Fibroblast of mammary gland (primary cell): ENCODE measurements around the gene SIGLEC10.
A peak's percentile ranks its signal among the peaks of the same experiment; 100 is the strongest.
"Not testable (repeated sequence)": the region's sequence is repeated elsewhere in the genome, so short reads cannot be mapped to it uniquely, and the experiment has no call there.

Experiments
- DNase-seq: peaks from one replicate; pipeline ENCODE4 v3.0.0-alpha.2; 2010; ENCODE audit warnings: low read depth
- H3K4me3 ChIP-seq: 2 replicates; pipeline ENCODE4 v1.5.1; 2011; ENCODE audit warnings: low read depth, mild to moderate bottlenecking, low read length, moderate library complexity; ENCODE audit not compliant: control insufficient read depth
- TF ChIP-seq, protein P1 (sequence below): conservative IDR thresholded peaks from 2 replicates; pipeline ENCODE4 v1.5.1; 2011; ENCODE audit warnings: low read depth, low read length, inconsistent platforms; ENCODE audit not compliant: control insufficient read depth, insufficient read depth

SIGLEC10 gene

DNA sequence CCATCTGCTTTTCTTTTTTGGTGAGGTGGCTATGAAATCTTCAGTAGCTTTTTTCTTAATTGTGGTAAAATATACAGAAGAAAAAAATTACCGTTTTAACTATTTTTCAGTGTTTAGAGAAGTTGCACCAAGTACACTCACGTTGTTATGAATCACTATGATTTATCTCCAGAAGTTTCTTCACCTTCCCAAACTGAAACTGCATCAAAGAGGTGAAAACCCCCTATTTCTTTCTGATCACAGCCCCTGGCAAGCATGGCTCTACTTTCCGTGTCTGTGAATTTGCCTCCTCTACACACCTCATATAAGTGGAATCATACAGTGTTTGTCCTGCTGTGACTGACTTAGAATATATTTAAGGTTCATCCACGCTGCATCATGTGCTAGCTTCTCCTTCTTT lies 15.6 kb upstream of the SIGLEC10 start:
- H3K4me3 ChIP-seq = no peak overlapping the region
- no peak for DNase-seq
- TF ChIP-seq, protein P1, sequence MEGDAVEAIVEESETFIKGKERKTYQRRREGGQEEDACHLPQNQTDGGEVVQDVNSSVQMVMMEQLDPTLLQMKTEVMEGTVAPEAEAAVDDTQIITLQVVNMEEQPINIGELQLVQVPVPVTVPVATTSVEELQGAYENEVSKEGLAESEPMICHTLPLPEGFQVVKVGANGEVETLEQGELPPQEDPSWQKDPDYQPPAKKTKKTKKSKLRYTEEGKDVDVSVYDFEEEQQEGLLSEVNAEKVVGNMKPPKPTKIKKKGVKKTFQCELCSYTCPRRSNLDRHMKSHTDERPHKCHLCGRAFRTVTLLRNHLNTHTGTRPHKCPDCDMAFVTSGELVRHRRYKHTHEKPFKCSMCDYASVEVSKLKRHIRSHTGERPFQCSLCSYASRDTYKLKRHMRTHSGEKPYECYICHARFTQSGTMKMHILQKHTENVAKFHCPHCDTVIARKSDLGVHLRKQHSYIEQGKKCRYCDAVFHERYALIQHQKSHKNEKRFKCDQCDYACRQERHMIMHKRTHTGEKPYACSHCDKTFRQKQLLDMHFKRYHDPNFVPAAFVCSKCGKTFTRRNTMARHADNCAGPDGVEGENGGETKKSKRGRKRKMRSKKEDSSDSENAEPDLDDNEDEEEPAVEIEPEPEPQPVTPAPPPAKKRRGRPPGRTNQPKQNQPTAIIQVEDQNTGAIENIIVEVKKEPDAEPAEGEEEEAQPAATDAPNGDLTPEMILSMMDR = no peak

DNA sequence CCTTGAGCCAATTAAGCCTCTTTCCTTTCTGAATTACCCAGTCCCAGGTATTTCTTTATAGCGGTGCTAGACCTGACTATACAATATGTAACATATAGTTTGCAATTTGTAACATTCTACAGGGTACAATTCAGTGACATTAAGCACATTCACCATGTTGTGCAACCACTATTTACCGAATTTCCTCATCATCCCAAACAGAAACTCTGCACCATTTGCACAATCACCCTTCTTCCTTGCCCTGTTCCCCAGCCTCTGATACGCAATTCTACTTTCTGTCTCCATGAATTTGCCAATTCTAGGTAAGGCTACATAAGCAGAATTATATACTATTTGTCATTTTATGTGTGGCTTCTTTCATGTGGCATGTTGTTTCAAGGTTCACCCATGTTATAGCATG lies 13.7 kb upstream of the SIGLEC10 start:
- TF ChIP-seq, protein P1 = no peak
- DNase-seq = no peak
- H3K4me3 ChIP-seq = no peak overlapping the region

DNA sequence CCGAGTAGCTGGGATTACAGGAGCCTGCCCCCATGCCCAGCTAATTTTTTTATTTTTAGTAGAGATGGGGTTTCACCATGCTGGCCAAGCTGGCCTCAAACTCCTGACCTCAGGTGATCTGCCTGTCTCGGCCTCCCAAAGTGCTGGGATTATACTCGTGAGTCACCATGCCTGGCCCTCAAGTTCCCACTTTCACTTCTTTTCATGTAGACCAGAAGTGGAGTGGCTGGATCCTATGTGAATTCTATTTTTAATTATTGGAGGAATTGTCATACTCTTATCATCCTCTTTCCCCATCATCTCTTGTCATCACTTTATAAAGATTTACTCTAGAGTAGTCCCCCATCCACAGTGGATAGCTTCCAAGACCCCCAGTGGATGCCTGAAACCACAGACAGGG lies 12.8 kb upstream of the SIGLEC10 start:
- H3K4me3 ChIP-seq = no peak overlapping the region
- DNase-seq = no peak
- TF ChIP-seq, protein P1 = no peak

DNA sequence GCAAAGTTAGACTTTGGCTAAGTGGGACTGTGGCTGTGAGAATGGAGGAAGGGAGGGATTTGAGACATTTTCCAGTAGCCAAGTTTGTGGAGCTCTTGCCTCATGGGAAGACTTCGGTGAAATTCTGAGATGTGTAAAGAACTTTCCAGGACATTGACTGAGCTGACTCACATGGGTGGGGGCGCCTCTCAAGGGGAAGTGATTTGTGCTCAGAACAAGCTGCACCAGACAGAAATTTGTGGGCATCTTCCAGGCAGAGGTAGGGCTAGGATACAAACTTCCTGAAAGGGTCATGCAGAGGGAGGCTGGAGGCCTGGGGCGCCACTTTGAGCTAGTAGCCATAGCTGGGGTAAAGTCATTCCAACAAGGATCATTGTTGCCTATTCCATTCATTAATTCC lies 9.8 kb upstream of the SIGLEC10 start:
- TF ChIP-seq, protein P1 = no peak
- no peak overlapping the region for H3K4me3 ChIP-seq
- no peak for DNase-seq

DNA sequence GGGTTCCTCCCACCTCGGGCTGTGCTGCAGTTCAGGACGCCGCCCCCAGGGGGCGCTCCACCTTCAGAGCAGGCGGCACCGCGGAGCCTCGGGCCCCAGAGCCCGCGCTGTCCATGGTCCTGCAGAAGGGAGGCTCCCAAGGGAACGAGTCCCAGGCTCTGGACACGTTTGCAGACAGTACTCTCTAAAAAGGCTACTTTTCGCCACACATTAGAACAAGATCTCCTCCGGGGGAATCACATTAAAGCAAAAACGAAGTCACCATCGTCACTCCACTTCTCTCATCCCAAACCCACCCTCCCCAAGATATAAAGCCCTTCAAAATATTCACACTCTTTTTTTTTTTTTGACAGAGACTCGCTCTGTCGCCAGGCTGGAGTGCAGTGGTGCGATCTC lies 4.6 kb upstream of the SIGLEC10 start:
- DNase-seq = peak; percentile 60
- no peak overlapping the region for H3K4me3 ChIP-seq
- TF ChIP-seq, protein P1 = peak; percentile 90

DNA sequence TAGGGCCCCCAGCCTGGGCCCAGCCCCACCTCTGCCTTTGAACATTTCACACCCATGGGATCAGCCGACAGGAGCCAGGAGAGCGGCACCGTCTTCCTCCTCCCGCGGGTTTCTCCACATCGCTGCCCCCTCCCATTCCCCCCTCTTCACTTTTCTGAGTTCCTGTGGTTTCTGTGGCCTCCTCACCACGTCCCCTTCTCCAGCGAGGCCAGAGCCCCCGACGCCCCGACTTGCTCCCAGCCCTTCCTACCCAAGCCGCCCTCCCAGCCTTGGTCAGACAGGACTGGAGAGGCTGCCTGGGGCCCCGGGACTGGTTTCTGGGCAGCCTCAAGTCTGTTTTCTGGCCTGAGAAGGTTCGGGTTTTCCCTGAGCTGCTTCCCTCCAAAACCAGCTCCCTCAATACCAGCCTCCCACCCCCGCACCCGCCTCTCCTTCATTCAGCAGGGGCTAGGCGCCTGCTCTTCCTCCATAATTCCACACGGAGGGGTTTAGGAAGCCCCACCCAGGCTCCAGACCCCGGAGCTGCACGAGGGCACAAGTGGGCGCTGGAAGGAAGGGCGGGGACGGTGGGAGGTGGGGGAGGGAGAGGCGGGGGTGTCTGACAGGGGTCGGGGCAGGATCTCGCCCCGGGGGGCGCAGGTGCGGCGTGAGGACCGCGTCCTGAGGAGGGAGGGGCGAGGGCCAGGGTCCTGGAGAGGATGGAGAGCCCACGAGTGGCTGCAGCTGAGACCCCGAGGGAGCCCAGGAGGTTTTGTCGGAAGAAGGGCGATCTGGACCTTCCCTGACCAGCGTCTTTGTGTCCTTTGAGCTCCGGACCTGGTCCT lies 4.0 kb upstream of the SIGLEC10 start:
- TF ChIP-seq, protein P1 = no peak
- no peak for DNase-seq
- no peak overlapping the region for H3K4me3 ChIP-seq

DNA sequence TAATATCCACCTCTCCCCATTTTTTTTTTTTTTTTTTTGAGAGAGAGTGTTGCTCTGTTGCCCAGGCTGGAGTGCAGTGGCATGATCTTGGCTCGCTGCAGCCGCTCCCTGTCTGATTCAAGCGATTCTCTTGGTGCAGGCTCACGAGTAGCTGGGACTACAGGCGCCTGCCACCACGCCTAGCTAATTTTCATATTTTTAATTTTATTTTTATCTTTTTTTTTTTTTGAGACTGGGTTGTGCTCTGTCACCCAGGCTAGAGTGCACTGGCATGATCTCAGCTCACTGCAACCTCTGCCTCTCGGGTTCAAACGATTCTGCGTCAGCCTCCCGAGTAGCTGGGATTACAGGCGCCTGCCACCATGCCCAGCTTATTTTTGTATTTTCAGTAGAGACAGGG lies 3.1 kb upstream of the SIGLEC10 start:
- not testable (repeated sequence) for DNase-seq, H3K4me3 ChIP-seq
